Neural progenitor cell (in vitro differentiated cells): Measurements from ENCODE around the gene NUP93. TPM values are rescaled to one million over a fixed set of nuclear protein-coding genes. Genes with fewer than 3 reads are reported as not detected.

Experiments
- DNase-seq: peaks from one replicate; pipeline ENCODE4 v3.0.0-alpha.2; 2016; ENCODE audit warnings: low spot score
- H2AFZ ChIP-seq: fragments of 200-600 bp; sonication (generic); replicated peaks from 2 replicates; pipeline ENCODE4 v1.6.1; 2016; ENCODE audit warnings: antibody characterized with exemption
- H3F3A ChIP-seq: fragments of 200-600 bp; sonication (generic); 2 replicates; pipeline ENCODE4 v1.6.1; 2016; ENCODE audit warnings: antibody characterized with exemption, low read depth
- H3K27ac ChIP-seq: fragments of 200-600 bp; sonication (generic); 2 replicates; pipeline ENCODE4 v1.5.1; 2016; ENCODE audit warnings: mild to moderate bottlenecking
- H3K27me3 ChIP-seq: fragments of 200-600 bp; sonication (generic); 2 replicates; pipeline ENCODE4 v1.6.1; 2016; ENCODE audit warnings: mild to moderate bottlenecking, moderate library complexity
- H3K36me3 ChIP-seq: fragments of 200-600 bp; sonication (generic); 2 replicates; pipeline ENCODE4 v1.5.1; 2016
- H3K4me1 ChIP-seq: fragments of 200-600 bp; sonication (generic); 2 replicates; pipeline ENCODE4 v1.6.1; 2016; ENCODE audit warnings: mixed run types
- H3K4me2 ChIP-seq: fragments of 200-600 bp; sonication (generic); 2 replicates; pipeline ENCODE4 v1.6.1; 2016
- H3K4me3 ChIP-seq: fragments of 200-600 bp; sonication (generic); 2 replicates; pipeline ENCODE4 v1.5.1; 2016
- H3K79me2 ChIP-seq: fragments of 200-600 bp; sonication (generic); 2 replicates; pipeline ENCODE4 v1.6.1; 2016; ENCODE audit warnings: low read depth
- H3K9ac ChIP-seq: fragments of 200-600 bp; sonication (generic); 2 replicates; pipeline ENCODE4 v1.6.1; 2016
- H3K9me3 ChIP-seq: fragments of 200-600 bp; sonication (generic); 2 replicates; pipeline ENCODE4 v1.5.1; 2016; ENCODE audit warnings: low read depth
- H4K20me1 ChIP-seq: fragments of 200-600 bp; sonication (generic); 2 replicates; pipeline ENCODE4 v1.6.1; 2016; ENCODE audit warnings: low read depth
- H3K27ac Mint-ChIP-seq: 3 replicates; pipeline ENCODE4 v1.8.0; 2021; ENCODE audit warnings: mixed read lengths
- H3K27me3 Mint-ChIP-seq: 2 replicates; pipeline ENCODE4 v1.8.0; 2022; ENCODE audit warnings: low read depth, mild to moderate bottlenecking, inconsistent platforms, moderate library complexity, mixed read lengths; ENCODE audit not compliant: insufficient read depth
- H3K36me3 Mint-ChIP-seq: 3 replicates; pipeline ENCODE4 v1.8.0; 2021; ENCODE audit warnings: mixed read lengths
- H3K4me1 Mint-ChIP-seq: 3 replicates; pipeline ENCODE4 v1.8.0; 2021; ENCODE audit warnings: mixed read lengths
- H3K4me3 Mint-ChIP-seq: 3 replicates; pipeline ENCODE4 v1.8.0; 2021; ENCODE audit warnings: mild to moderate bottlenecking, moderate library complexity, mixed read lengths
- H3K9me3 Mint-ChIP-seq: 3 replicates; pipeline ENCODE4 v1.8.0; 2020; ENCODE audit warnings: mixed read lengths
- EZH2 ChIP-seq: fragments of 200-600 bp; sonication (generic); IDR thresholded peaks from 2 replicates; pipeline ENCODE4 v1.6.1; 2017; ENCODE audit warnings: antibody characterized with exemption, mild to moderate bottlenecking, moderate library complexity
- EZH2phosphoT487 ChIP-seq: fragments of 200-600 bp; sonication (generic); IDR thresholded peaks from 2 replicates; pipeline ENCODE4 v1.6.1; 2017; ENCODE audit warnings: antibody characterized with exemption
- total RNA-seq: library from RNA; depleted of rRNA; stranded (reverse); fragments of >200 nt; gene quantifications from 2 replicates; pipeline ENCODE4 v1.2.3, GENCODE V29; 2015; ENCODE audit warnings: low replicate concordance
- TF ChIP-seq, protein P1 (sequence below): fragments of 200-600 bp; sonication (generic); IDR thresholded peaks from 2 replicates; pipeline ENCODE4 v1.5.1; 2017; ENCODE audit warnings: antibody characterized with exemption, mild to moderate bottlenecking

Gene NUP93
- total RNA-seq, 1 donor from 2014 or later, result 116 TPM

DNA sequence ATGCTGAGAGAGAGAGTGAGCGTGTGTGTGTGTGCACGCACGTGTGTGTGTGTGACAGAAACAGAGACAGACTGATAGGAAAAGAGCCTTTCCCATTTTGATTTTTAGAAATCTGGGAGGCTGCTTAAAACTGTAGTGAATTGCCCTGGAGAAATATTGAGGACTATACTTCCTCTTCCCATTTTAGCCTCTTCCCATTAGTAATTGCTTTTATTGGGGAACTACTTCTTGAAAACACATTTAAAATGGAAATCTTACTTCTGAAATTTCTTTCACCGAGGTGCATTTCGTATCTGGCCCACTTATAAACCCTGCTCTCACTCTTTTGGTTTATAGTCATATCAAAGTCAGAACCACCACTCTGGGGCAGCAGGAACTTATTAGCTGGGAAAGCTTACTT, 47.1 kb downstream of the NUP93 start:
- TF ChIP-seq EZH2 (no peak), EZH2phosphoT487 (no peak)
- TF ChIP-seq, protein P1, sequence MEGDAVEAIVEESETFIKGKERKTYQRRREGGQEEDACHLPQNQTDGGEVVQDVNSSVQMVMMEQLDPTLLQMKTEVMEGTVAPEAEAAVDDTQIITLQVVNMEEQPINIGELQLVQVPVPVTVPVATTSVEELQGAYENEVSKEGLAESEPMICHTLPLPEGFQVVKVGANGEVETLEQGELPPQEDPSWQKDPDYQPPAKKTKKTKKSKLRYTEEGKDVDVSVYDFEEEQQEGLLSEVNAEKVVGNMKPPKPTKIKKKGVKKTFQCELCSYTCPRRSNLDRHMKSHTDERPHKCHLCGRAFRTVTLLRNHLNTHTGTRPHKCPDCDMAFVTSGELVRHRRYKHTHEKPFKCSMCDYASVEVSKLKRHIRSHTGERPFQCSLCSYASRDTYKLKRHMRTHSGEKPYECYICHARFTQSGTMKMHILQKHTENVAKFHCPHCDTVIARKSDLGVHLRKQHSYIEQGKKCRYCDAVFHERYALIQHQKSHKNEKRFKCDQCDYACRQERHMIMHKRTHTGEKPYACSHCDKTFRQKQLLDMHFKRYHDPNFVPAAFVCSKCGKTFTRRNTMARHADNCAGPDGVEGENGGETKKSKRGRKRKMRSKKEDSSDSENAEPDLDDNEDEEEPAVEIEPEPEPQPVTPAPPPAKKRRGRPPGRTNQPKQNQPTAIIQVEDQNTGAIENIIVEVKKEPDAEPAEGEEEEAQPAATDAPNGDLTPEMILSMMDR, result no peak
- no peaks in the 10 kb centered on the region for H3K9me3 Mint-ChIP-seq
- H3K79me2 ChIP-seq, result peaks cover 60% of the 10 kb centered on the region

DNA sequence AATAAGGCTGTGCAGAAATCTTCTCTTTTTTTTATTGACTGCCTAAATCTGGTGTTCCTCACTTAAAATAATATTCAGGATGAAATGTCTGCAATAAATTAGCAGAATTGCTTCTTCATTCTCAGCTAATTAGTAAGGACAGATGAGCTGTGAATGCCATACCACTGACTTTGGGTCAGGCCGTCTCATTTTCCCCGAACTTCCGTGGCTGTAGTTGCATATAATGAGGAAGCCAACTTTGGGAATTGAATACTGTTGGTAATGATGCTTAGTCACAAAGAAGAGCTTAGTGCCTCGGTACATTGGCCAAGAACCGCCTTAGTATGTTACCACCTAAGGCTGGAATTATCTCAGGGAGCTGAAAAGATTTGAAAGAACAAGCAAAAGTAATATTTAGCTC, 47.6 kb downstream of the NUP93 start:
- Mint-ChIP-seq H3K27ac (no peak overlapping the region), H3K27me3 (no peaks in the 10 kb centered on the region), H3K9me3 (no peaks in the 10 kb centered on the region), H3K4me1 (peaks cover 28% of the 10 kb centered on the region), H3K4me3 (no peak overlapping the region), H3K36me3 (no peaks in the 10 kb centered on the region)
- Histone ChIP-seq H3K36me3 (no peaks in the 10 kb centered on the region), H3K79me2 (peaks cover 60% of the 10 kb centered on the region), H3K9ac (no peak overlapping the region), H4K20me1 (peaks cover 9% of the 10 kb centered on the region), H2AFZ (no peak overlapping the region), H3K4me2 (no peak overlapping the region), H3K4me1 (peaks cover 77% of the 10 kb centered on the region), H3K27ac (no peak overlapping the region), H3K27me3 (no peaks in the 10 kb centered on the region), H3K4me3 (no peak overlapping the region), H3K9me3 (no peaks in the 10 kb centered on the region), H3F3A (peaks cover 15% of the 10 kb centered on the region)
- TF ChIP-seq EZH2phosphoT487, result no peak
- TF ChIP-seq, protein P1, result no peak
- no peak for TF ChIP-seq EZH2
- no peak for DNase-seq

More for the DNA sequence above, 47.1 kb downstream of the NUP93 start:
- Histone ChIP-seq H3K4me1 (peaks cover 72% of the 10 kb centered on the region), H3K4me3 (no peak overlapping the region), H4K20me1 (peaks cover 14% of the 10 kb centered on the region), H3K36me3 (no peaks in the 10 kb centered on the region), H3F3A (peaks cover 10% of the 10 kb centered on the region), H3K27ac (no peak overlapping the region), H2AFZ (no peak overlapping the region), H3K9ac (no peak overlapping the region), H3K4me2 (no peak overlapping the region), H3K9me3 (no peaks in the 10 kb centered on the region), H3K27me3 (no peaks in the 10 kb centered on the region)
- Mint-ChIP-seq H3K4me1 (peaks cover 23% of the 10 kb centered on the region), H3K4me3 (no peak overlapping the region), H3K27ac (no peak overlapping the region), H3K36me3 (no peaks in the 10 kb centered on the region), H3K27me3 (no peaks in the 10 kb centered on the region)
- DNase-seq, result no peak

DNA sequence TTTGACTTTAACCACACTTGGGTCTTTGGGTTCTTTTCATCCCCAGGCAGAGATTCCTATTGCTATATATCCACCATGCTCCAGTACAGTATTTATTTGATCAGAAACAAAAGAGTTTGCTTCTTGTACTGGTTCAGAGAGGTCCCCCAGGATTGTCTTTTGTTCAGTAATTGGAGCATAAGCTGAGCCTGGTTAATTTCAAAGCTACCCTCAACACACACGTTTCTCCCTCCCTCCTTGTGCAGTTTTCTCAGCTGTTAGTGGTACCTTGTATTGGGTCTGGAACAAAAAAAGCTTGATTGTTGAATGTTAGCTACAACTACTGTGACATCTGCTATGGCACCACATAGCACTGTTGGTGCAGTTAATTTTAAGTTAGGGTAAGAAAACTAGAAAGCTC, 50.0 kb downstream of the NUP93 start:
- TF ChIP-seq, protein P1, result no peak
- peaks cover 89% of the 10 kb centered on the region for H3K4me1 ChIP-seq
- H3K79me2 ChIP-seq, result peaks cover 59% of the 10 kb centered on the region
- no peak overlapping the region for H3K4me3 ChIP-seq
- Mint-ChIP-seq H3K27ac (no peak overlapping the region), H3K4me3 (no peak overlapping the region), H3K4me1 (peaks cover 46% of the 10 kb centered on the region), H3K27me3 (no peaks in the 10 kb centered on the region), H3K36me3 (no peaks in the 10 kb centered on the region), H3K9me3 (no peaks in the 10 kb centered on the region)
- H3K9me3 ChIP-seq, result no peaks in the 10 kb centered on the region
- no peak overlapping the region for H3K27ac ChIP-seq
- H4K20me1 ChIP-seq, result peaks cover 4% of the 10 kb centered on the region
- DNase-seq, result no peak
- peak overlapping the region; percentile 24 for H3K4me2 ChIP-seq
- H3F3A ChIP-seq, result peaks cover 16% of the 10 kb centered on the region
- no peaks in the 10 kb centered on the region for H3K36me3 ChIP-seq
- H3K27me3 ChIP-seq, result no peaks in the 10 kb centered on the region
- H2AFZ ChIP-seq, result no peak overlapping the region
- no peak overlapping the region for H3K9ac ChIP-seq
